Pulmonary artery endothelial cell (primary cell): ENCODE results near the gene BMPR1B. TPM values are rescaled to one million over a fixed set of nuclear protein-coding genes. Genes with fewer than 3 reads are reported as not detected.
A peak's percentile ranks its signal among the peaks of the same experiment; 100 is the strongest.

Experiments used
- DNase-seq: peaks from one replicate; pipeline ENCODE4 v3.0.0-alpha.2; 2011; ENCODE audit warnings: low read depth, low spot score
- total RNA-seq: library from RNA; depleted of rRNA; stranded (reverse); fragments of >200 nt; gene quantifications from 2 replicates; pipeline ENCODE4 v1.2.3, GENCODE V29; 2014

BMPR1B gene
- total RNA-seq, 1 donor from 2014 or later = 0.13 TPM

DNA sequence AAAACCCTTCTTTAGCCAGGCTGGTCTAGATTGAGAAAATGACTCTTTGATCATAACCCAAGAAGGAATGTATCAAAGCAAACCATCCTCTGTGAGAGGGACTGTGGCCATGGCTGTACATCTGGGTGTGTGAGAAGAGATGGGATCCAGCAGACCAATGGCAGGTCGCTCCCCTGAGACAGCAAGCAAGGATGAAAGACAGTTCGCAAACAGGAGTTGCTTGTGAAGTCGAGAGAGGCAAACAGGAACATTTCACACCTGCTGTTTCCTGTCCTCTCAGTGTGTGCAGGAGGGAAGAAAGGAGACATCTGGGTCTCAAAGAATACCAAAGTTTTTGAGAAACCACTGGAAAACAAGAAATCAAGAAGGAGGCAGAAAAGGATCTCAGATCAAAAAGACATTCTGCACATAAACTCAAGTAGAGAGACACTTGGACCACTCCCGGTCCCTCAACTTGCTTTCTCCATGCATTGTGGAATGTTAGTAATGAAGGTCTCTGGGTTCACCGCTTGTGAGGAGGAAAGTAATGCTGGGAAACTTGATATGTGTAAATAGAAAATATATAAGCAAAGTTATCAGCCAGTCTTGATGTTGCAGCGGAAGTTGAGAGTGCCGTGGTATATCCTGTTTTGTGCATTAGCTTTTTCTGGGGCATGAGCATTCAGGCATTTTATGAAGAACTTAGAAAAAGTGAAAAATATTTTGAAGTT lies 327.5 kb downstream of the BMPR1B start:
- no peak for DNase-seq

DNA sequence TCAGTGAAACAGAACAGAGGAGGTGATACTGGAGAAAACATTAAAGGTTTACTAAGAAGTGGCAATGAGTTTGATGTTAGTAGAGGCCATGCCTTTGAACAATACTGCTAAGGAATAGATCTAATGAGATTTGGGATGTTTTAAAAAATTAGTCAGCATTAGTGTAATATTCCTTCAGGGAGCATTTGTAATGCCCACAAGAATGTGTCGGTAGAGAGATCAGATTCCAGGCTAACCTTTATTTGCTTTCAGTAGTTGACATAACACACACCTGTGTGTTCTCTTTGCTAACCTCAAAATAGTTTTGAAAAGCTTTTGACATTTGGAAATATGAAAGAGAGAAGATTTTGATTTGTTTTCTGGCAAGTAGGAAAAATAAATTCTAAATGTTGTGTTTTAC lies 328.8 kb downstream of the BMPR1B start:
- DNase-seq = no peak

GRCh38 chr4:95087657-95088455 lies 330.1 kb downstream of the BMPR1B start:
- no peak for DNase-seq

DNA sequence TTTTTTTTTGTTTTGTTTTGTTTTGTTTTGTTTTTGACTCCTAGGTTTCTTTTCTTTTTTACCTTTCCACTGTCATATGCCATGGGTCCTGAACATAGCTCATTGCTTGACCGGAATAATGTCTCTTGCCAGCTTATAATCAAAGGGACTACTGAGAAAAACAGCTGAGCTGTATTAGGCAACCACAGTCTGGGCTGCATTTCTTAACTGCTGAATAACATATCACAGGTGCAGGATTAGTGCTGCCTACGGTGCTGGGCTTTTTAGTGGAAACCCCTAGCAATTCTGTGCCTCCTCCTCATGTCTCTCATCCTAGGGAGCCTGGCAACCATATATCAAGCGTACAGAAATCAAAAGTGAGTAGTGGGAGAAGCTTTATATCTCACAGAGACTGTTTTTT lies 333.5 kb downstream of the BMPR1B start:
- DNase-seq = no peak

- DNase-seq = no peak
Measured at GRCh38 chr4:95092766-95093165, 335.0 kb downstream of the BMPR1B start.

DNA sequence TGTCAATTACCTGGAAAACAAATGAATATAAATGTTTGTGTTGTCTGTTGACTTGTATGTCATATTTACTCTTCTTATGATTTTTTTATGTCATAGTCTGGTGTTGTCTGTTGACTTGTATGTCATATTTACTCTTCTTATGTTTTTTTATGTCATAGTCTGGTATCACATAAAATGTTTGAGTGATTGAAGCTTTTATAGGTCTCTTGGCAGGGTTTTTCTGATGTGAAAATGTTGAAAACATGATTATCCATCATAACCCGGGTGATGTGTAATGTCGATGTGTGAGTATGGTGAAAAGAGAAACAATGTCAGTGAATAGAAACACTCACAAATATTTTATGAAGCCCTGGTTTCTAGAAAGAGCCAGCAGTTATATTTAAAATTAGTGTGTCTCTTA lies 335.7 kb downstream of the BMPR1B start:
- DNase-seq = no peak

GRCh38 chr4:95093936-95094929 lies 336.5 kb downstream of the BMPR1B start:
- DNase-seq = no peak

DNA sequence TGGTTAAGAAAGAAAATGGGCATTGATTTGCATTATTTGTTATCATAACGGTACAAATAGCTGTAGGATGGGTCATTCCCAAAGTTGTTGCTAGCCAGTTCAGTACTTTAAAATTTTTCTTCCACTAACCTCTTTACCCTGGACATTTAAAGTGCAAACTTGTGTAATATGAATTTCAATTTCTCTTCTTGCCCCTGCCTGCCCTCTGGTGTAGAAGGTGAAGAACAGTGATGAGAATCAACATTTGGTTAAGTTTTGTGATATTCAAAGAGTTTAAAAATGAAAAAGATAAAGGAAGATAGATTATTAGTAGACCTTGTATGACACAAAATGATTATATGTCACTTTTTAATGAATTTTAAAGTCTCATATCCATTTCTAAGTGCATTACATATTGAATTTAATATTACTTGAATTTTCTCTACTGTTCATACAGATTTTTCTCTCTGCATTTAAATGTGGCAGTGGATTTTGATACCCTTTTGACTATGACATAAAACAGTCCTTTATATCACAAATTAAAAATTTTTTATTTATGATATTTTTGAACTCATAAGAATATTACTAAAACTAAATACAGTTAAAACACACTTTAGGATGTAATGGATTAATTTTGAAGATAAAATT lies 337.7 kb downstream of the BMPR1B start:
- DNase-seq = no peak

DNA sequence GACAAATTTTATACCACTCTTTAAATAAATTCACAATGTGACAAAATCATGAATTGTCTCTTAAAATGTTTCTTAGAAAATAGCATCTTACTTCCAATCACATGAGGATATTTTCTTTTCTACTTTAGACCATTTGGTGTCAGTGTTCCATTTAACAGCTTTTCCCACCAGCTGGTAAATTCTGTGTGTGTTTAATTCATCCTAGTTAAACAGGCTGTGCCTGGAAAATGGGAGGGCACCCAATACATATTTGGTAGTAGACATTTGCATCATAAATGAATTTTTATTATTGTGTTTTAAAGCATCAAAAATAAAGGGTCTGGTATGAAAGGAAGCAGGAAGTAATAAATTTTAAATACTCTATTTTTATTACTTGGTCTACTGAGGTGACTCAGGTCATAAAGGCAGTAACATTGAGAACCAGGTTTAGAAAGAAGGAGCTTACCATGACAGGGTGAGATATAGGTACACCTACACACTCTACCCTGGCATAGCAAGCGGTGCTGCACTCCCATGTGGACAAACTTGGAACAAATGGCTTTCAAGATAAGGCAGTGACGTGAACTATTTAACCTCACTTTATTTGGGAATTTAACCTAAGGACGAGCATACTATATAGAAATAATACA lies 344.5 kb downstream of the BMPR1B start:
- no peak for DNase-seq

GRCh38 chr4:95105112-95105511 lies 347.4 kb downstream of the BMPR1B start:
- no peak for DNase-seq

DNA sequence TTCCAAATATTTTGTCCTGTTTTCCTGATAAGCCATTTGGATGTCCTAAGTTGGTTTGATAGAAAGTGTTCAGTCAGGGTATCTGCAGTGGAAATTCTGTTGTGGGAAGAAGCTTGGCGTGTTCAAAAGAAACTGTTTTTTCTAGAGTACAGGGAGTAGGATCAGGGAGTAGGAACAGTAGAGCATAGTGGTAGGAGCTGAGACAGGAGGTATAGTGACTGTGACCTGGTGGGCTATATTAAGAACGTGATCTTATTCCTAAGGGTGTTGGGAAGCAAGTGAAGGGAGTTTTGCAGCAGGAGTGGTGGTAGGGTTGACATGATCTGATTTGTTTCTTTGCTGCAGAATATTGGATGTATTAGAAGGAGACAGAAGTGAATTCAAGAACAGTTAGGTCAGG lies 348.2 kb downstream of the BMPR1B start:
- no peak for DNase-seq

- DNase-seq = no peak
Measured at GRCh38 chr4:95106408-95106928, 348.7 kb downstream of the BMPR1B start.

DNA sequence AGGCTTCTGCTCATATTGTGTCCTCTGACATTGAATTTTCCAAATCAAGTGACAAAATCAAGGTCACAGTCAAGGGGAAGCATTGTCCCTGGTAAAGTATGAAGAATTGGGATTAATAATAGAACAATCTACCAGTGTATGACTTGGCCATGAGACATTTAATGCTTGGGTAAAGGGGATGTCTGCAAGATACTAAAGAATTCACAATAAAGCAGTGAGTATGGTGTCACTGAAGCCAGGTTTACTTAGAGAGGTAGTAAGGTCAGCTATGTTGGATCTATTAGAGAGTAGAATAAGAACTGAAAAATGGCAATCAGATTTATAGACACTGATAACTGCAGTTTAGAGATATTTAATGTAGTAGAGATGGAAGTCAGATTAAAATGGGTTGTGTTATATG lies 349.2 kb downstream of the BMPR1B start:
- no peak for DNase-seq

DNA sequence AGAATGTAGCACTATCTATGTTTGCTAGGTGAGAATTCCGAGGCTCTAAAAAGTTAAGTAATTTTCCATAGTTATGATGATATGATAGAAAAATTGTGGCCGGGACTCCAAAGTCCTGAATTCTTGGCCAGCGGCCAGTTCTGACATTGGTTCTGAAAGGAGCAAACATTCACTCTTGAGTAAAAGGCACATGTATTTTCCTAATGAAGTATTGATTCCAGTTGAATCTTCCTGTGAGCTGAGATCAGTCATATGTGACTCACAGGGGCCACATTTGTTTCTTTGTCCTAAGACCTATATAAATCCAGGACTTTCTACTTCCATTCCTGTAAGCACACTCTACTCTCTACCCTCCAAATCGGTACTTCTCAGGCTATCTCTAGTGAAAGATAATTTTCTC lies 349.9 kb downstream of the BMPR1B start:
- DNase-seq = no peak

DNA sequence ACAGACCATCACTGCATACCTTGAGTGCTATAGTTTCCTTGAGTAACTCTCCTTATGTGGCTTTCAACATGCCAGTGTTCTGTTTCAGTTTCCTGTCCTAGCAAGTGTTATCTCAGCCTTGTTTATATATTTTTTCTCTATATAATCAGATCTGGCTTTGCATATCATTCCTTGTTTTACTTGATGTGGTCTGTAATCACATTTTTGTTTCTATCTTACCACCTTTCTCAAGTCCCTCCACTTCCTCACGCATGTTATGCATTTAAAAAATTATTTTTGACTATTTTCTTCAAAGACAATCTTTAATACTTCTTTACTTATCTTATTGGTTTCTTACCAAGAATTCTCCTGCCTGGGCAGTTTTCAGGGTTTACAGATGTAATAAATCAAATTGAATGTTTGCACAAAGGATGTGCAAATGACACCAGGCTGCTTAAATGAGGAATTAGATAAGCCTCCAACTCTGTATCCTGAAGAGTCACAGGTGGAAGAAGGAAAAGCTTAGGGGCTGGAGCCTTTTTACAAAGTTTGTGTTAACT lies 351.2 kb downstream of the BMPR1B start:
- DNase-seq = no peak

DNA sequence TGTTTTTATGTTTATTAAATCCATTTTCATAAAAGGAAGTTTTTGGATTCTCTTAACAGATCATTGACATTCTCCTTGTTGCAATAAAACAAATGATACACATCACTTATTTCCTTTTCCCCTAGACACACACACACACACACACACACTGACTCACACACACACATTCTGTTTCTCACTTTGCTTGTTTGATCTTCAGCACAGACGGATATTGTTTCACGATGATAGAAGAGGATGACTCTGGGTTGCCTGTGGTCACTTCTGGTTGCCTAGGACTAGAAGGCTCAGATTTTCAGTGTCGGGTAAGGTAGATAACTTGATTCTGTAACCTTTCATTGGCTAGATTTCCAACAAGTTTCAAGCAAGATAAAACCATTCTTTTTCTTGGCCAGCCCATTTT lies 356.8 kb downstream of the BMPR1B start:
- DNase-seq = no peak

DNA sequence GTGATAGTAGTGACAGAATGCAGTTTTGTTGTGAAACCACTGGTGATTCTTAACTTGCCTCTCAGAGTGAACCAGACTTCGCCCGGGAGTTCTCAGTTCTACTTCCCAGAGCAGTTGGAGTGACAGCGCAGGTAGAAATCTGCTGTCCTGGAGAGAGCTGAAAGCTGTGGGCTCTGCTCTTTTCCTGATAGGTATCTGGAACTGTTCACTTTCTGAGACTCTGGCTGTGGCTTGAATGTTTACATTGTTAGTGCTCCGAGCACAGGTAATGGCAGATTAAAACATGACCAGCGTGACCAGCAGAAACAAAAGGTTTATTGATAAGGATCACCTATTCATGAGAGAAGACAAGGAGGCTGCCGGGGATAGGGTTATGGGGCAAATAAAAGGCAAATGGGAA lies 360.7 kb downstream of the BMPR1B start:
- DNase-seq = no peak

GRCh38 chr4:95120456-95120855 lies 362.7 kb downstream of the BMPR1B start:
- no peak for DNase-seq

DNA sequence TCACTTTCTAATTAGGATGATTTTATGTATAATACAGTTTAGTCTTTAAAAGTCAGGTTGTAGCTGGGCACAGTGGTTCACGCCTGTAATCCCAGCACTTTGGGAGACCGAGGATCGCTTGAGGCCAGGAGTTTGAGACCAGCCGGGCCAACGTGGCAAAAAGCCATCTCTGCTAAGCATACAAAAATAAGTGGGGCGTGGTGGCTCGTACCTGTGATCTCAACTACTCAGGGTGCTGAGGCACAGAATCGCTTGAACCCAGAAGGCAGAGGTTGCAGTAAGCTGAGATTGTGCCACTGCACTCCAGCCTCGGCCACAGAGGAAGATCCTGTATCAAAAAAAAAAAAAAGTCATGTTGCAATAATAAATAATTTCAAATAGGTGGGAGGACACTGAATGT lies 364.2 kb downstream of the BMPR1B start:
- no peak for DNase-seq

- peak; percentile 29 for DNase-seq
Measured at GRCh38 chr4:95124906-95125504, 367.2 kb downstream of the BMPR1B start.
